ENCODE results near the gene AMY1A.
"Not testable (repeated sequence)": the region's sequence is repeated elsewhere in the genome, so short reads cannot be mapped to it uniquely, and the experiment has no call there.

GRCh38 chr1:103641194-103641593 is 14.4 kb upstream of the AMY1A start:
- TF ChIP-seq, protein P1, sequence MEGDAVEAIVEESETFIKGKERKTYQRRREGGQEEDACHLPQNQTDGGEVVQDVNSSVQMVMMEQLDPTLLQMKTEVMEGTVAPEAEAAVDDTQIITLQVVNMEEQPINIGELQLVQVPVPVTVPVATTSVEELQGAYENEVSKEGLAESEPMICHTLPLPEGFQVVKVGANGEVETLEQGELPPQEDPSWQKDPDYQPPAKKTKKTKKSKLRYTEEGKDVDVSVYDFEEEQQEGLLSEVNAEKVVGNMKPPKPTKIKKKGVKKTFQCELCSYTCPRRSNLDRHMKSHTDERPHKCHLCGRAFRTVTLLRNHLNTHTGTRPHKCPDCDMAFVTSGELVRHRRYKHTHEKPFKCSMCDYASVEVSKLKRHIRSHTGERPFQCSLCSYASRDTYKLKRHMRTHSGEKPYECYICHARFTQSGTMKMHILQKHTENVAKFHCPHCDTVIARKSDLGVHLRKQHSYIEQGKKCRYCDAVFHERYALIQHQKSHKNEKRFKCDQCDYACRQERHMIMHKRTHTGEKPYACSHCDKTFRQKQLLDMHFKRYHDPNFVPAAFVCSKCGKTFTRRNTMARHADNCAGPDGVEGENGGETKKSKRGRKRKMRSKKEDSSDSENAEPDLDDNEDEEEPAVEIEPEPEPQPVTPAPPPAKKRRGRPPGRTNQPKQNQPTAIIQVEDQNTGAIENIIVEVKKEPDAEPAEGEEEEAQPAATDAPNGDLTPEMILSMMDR (conservative IDR thresholded peaks at IDR 0.05; ENCODE audit: low read depth in 2 of 2): not testable (repeated sequence)
- TF ChIP-seq, protein P2, sequence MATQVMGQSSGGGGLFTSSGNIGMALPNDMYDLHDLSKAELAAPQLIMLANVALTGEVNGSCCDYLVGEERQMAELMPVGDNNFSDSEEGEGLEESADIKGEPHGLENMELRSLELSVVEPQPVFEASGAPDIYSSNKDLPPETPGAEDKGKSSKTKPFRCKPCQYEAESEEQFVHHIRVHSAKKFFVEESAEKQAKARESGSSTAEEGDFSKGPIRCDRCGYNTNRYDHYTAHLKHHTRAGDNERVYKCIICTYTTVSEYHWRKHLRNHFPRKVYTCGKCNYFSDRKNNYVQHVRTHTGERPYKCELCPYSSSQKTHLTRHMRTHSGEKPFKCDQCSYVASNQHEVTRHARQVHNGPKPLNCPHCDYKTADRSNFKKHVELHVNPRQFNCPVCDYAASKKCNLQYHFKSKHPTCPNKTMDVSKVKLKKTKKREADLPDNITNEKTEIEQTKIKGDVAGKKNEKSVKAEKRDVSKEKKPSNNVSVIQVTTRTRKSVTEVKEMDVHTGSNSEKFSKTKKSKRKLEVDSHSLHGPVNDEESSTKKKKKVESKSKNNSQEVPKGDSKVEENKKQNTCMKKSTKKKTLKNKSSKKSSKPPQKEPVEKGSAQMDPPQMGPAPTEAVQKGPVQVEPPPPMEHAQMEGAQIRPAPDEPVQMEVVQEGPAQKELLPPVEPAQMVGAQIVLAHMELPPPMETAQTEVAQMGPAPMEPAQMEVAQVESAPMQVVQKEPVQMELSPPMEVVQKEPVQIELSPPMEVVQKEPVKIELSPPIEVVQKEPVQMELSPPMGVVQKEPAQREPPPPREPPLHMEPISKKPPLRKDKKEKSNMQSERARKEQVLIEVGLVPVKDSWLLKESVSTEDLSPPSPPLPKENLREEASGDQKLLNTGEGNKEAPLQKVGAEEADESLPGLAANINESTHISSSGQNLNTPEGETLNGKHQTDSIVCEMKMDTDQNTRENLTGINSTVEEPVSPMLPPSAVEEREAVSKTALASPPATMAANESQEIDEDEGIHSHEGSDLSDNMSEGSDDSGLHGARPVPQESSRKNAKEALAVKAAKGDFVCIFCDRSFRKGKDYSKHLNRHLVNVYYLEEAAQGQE (IDR thresholded peaks at IDR 0.05; ENCODE audit: unreplicated experiment): not testable (repeated sequence)
- TF ChIP-seq EZH2 (IDR thresholded peaks at IDR 0.05; ENCODE audit: low read depth, unreplicated experiment); POLR2AphosphoS5 (IDR thresholded peaks at IDR 0.05; ENCODE audit: low read depth); EZH2phosphoT487 (IDR thresholded peaks at IDR 0.05; ENCODE audit: unreplicated experiment); JUNB (IDR thresholded peaks at IDR 0.05; ENCODE audit: unreplicated experiment); ZNF462 (CRISPR knock-in tag; IDR thresholded peaks at IDR 0.05); CREB1 (CRISPR knock-in tag; IDR thresholded peaks at IDR 0.05; ENCODE audit: low read depth); ZNF331 (CRISPR knock-in tag; IDR thresholded peaks at IDR 0.05; ENCODE audit: low read depth); ETS1 (IDR thresholded peaks at IDR 0.05): not testable (repeated sequence)
